Activated CD8-positive, alpha-beta T cell treated with anti-CD3 and anti-CD28 coated beads, Interleukin-2, amount 10 ng/mL, durations not matched to agents 7 days and 5 days (primary cell): Measurements from ENCODE around the gene MYO19. TPM values are rescaled to one million over a fixed set of nuclear protein-coding genes. Genes with fewer than 3 reads are reported as not detected.

Experiments used
- ATAC-seq: fragments of 150-1000 bp; cut with Tn5 transposase; one replicate; pipeline ENCODE4 v1.10.0; 2021; ENCODE audit warnings: moderate library complexity
- CTCF ChIA-PET: fragments of 350-600 bp; sonication (Branson Sonifier 250); formaldehyde crosslinking; loops from one replicate; lab custom pipeline; 2021; ENCODE audit warnings: antibody characterized with exemption; lab: Charles Lee
- POLR2A ChIA-PET: fragments of 350-600 bp; sonication (Branson Sonifier 250); formaldehyde crosslinking; loops from one replicate; lab custom pipeline; 2021; ENCODE audit warnings: antibody characterized with exemption; lab: Charles Lee
- DNase-seq: peaks from one replicate; pipeline ENCODE4 v3.0.0-alpha.2; 2020
- H3K27ac Mint-ChIP-seq: one replicate; pipeline ENCODE4 v1.8.0; 2021; ENCODE audit warnings: mild to moderate bottlenecking, mixed read lengths
- H3K27me3 Mint-ChIP-seq: one replicate; pipeline ENCODE4 v1.8.0; 2021; ENCODE audit warnings: low read depth, mixed read lengths
- H3K36me3 Mint-ChIP-seq: one replicate; pipeline ENCODE4 v1.8.0; 2021; ENCODE audit warnings: low read depth, mixed read lengths
- H3K4me1 Mint-ChIP-seq: one replicate; pipeline ENCODE4 v1.8.0; 2021; ENCODE audit warnings: low read depth, mixed read lengths
- H3K4me3 Mint-ChIP-seq: one replicate; pipeline ENCODE4 v1.8.0; 2021; ENCODE audit warnings: mild to moderate bottlenecking, mixed read lengths
- H3K9me3 Mint-ChIP-seq: one replicate; pipeline ENCODE4 v1.8.0; 2022; ENCODE audit warnings: mixed read lengths; ENCODE audit not compliant: insufficient read depth
- total RNA-seq, 2 experiments: library from RNA; stranded (reverse); gene quantifications; one replicate each; pipeline ENCODE4 v1.2.3, GENCODE V29; 2021

MYO19 gene
- total RNA-seq, 2 experiments from 2014 or later = 136 to 142 TPM

- ATAC-seq (no peak), DNase-seq (no peak)
- no peaks in the 10 kb centered on the region for H3K27me3 Mint-ChIP-seq
- no peaks in the 10 kb centered on the region for H3K9me3 Mint-ChIP-seq
- peaks cover 48% of the 10 kb centered on the region for H3K4me1 Mint-ChIP-seq
- peak overlapping the region; percentile 26 for H3K4me3 Mint-ChIP-seq
- peaks cover 56% of the 10 kb centered on the region for H3K36me3 Mint-ChIP-seq
- peak overlapping the region; percentile 53 for H3K27ac Mint-ChIP-seq
- ChIA-PET CTCF (interaction anchor here (0.7 kb wide), 1 partner anchor 18 kb away, joined by 4 read pairs; no protein-coding TSS in a partner anchor), POLR2A (no interaction called here)
Observed at GRCh38 chr17:36532435-36532975, 2.2 kb downstream of the MYO19 start.

GRCh38 chr17:36529121-36529520 is 5.5 kb downstream of the MYO19 start:
- no peaks in the 10 kb centered on the region for H3K9me3 Mint-ChIP-seq
- ATAC-seq (no peak), DNase-seq (no peak)
- no peak overlapping the region for H3K4me3 Mint-ChIP-seq
- H3K4me1 Mint-ChIP-seq = peaks cover 44% of the 10 kb centered on the region
- H3K27me3 Mint-ChIP-seq = no peaks in the 10 kb centered on the region
- POLR2A ChIA-PET = interaction anchor here (1.1 kb wide), 1 partner anchor 12 kb away, joined by 3 read pairs; no protein-coding TSS in a partner anchor
- H3K27ac Mint-ChIP-seq = no peak overlapping the region
- peaks cover 68% of the 10 kb centered on the region for H3K36me3 Mint-ChIP-seq
- CTCF ChIA-PET = no interaction called here

- H3K36me3 Mint-ChIP-seq = peaks cover 63% of the 10 kb centered on the region
- H3K9me3 Mint-ChIP-seq = no peaks in the 10 kb centered on the region
- no peak overlapping the region for H3K27ac Mint-ChIP-seq
Observed at GRCh38 chr17:36527621-36528250, 6.9 kb downstream of the MYO19 start.

GRCh38 chr17:36525888-36526287 is 8.8 kb downstream of the MYO19 start:
- DNase-seq (no peak), ATAC-seq (no peak)
- no peaks in the 10 kb centered on the region for H3K27me3 Mint-ChIP-seq
- H3K27ac Mint-ChIP-seq = no peak overlapping the region
- H3K36me3 Mint-ChIP-seq = peaks cover 60% of the 10 kb centered on the region
- CTCF ChIA-PET = interaction anchor here (3.3 kb wide), 1 partner anchor 8 kb away, joined by 10 read pairs; the partner anchor contains the start of genes MYO19 and PIGW
- no peaks in the 10 kb centered on the region for H3K9me3 Mint-ChIP-seq
- H3K4me1 Mint-ChIP-seq = peaks cover 21% of the 10 kb centered on the region
- POLR2A ChIA-PET = no interaction called here
- H3K4me3 Mint-ChIP-seq = no peak overlapping the region

More at GRCh38 chr17:36527621-36528250, 6.9 kb downstream of the MYO19 start:
- Mint-ChIP-seq H3K4me1 (peaks cover 32% of the 10 kb centered on the region), H3K4me3 (no peak overlapping the region), H3K27me3 (no peaks in the 10 kb centered on the region)
- ChIA-PET CTCF (no interaction called here), POLR2A (no interaction called here)
- no peak for ATAC-seq
- DNase-seq = no peak

- no peak for ATAC-seq
- H3K9me3 Mint-ChIP-seq = no peaks in the 10 kb centered on the region
- ChIA-PET CTCF (interaction anchor here (0.6 to 3.3 kb wide), 2 partner anchors 9 to 37 kb away, joined by 3 to 10 read pairs; partner anchors contain the start of genes MYO19 and PIGW), POLR2A (interaction anchor here (0.6 to 1.8 kb wide), 2 partner anchors 10 to 35 kb away, joined by 3 to 14 read pairs; partner anchors contain the start of genes MYO19 and PIGW)
- no peak overlapping the region for H3K4me3 Mint-ChIP-seq
- DNase-seq = no peak
- H3K4me1 Mint-ChIP-seq = peaks cover 21% of the 10 kb centered on the region
- H3K36me3 Mint-ChIP-seq = peaks cover 67% of the 10 kb centered on the region
- H3K27me3 Mint-ChIP-seq = no peaks in the 10 kb centered on the region
- no peak overlapping the region for H3K27ac Mint-ChIP-seq
Observed at GRCh38 chr17:36525113-36525512, 9.6 kb downstream of the MYO19 start.

DNA sequence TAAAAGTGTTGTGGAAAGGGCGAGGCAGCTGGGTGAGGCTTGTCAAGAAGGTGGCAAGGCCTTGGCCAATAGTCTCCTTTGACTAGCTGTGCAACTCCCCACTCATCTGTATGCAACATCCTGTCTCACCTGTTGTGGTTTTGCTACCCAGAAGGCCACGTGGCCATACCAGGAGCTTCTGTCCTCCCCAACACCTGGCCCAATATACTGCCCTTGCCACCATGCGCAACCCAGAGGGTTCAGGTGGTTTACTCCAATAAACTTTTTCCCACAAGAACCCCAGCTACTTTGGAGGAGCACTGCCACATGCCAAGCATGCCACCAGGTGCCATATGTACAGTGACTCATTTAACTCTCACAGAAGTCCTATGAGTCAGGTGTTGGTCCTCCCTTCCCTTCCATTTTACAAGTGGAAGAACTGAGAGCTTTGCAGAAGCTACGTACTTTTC is 10.2 kb downstream of the MYO19 start:
- no peaks in the 10 kb centered on the region for H3K9me3 Mint-ChIP-seq
- no peak for DNase-seq
- H3K4me3 Mint-ChIP-seq = no peak overlapping the region
- CTCF ChIA-PET = interaction anchor here (0.6 to 3.3 kb wide), 2 partner anchors 10 to 37 kb away, joined by 3 to 10 read pairs; partner anchors contain the start of genes MYO19 and PIGW
- no peaks in the 10 kb centered on the region for H3K27me3 Mint-ChIP-seq
- peaks cover 19% of the 10 kb centered on the region for H3K4me1 Mint-ChIP-seq
- peaks cover 69% of the 10 kb centered on the region for H3K36me3 Mint-ChIP-seq
- H3K27ac Mint-ChIP-seq = peak overlapping the region; percentile 41
- no peak for ATAC-seq
- POLR2A ChIA-PET = interaction anchor here (0.6 to 1.8 kb wide), 3 partner anchors 11 to 34 kb away, joined by 3 to 14 read pairs (median 5); partner anchors contain the start of genes GGNBP2, MYO19 and PIGW

- Mint-ChIP-seq H3K27ac (no peak overlapping the region), H3K4me3 (no peak overlapping the region), H3K4me1 (peaks cover 15% of the 10 kb centered on the region), H3K27me3 (no peaks in the 10 kb centered on the region), H3K36me3 (peaks cover 69% of the 10 kb centered on the region), H3K9me3 (no peaks in the 10 kb centered on the region)
- POLR2A ChIA-PET = no interaction called here
- CTCF ChIA-PET = interaction anchor here (3.3 kb wide), 1 partner anchor 11 kb away, joined by 10 read pairs; the partner anchor contains the start of genes MYO19 and PIGW
- ATAC-seq (no peak), DNase-seq (no peak)
Observed at GRCh38 chr17:36523113-36523512, 11.6 kb downstream of the MYO19 start.

GRCh38 chr17:36515837-36516236 is 18.8 kb downstream of the MYO19 start:
- Mint-ChIP-seq H3K9me3 (no peaks in the 10 kb centered on the region), H3K4me1 (no peaks in the 10 kb centered on the region), H3K36me3 (peaks cover 51% of the 10 kb centered on the region), H3K27ac (no peak overlapping the region), H3K27me3 (no peaks in the 10 kb centered on the region), H3K4me3 (no peak overlapping the region)
- CTCF ChIA-PET = interaction anchor here (1.5 kb wide), 1 partner anchor 19 kb away, joined by 5 read pairs; the partner anchor contains the start of genes MYO19 and PIGW
- POLR2A ChIA-PET = interaction anchor here (1.8 kb wide), 1 partner anchor 20 kb away, joined by 5 read pairs; no protein-coding TSS in a partner anchor
- DNase-seq = no peak
- ATAC-seq = no peak

DNA sequence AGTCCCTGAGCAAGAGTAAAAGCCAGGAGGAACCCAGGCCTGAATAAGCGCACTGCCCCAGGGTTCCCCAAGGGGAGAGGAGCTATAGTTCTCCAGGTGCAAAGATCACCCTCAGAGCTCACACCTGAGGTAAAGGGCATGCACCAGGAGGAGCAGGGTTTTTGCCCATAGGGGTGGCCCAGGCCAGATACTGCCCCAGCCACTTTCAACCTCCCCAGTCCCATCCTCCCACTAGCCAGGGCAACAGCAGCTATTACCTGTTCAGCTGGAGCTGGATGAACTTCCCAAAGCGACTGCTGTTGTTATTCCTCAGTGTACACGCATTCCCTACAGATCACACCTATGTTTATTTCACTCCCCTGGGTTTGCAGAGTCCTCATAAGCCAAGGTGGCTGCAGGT is 19.8 kb downstream of the MYO19 start:
- H3K4me3 Mint-ChIP-seq = no peak overlapping the region
- no peaks in the 10 kb centered on the region for H3K4me1 Mint-ChIP-seq
- no peak overlapping the region for H3K27ac Mint-ChIP-seq
- ChIA-PET POLR2A (interaction anchor here (0.7 to 1.8 kb wide), 2 partner anchors 15 to 21 kb away, joined by 3 to 5 read pairs; no protein-coding TSS in a partner anchor), CTCF (interaction anchor here (1.0 kb wide), 1 partner anchor 17 kb away, joined by 4 read pairs; no protein-coding TSS in a partner anchor)
- no peaks in the 10 kb centered on the region for H3K9me3 Mint-ChIP-seq
- no peak for DNase-seq
- no peak for ATAC-seq
- H3K36me3 Mint-ChIP-seq = peaks cover 49% of the 10 kb centered on the region
- no peaks in the 10 kb centered on the region for H3K27me3 Mint-ChIP-seq

DNA sequence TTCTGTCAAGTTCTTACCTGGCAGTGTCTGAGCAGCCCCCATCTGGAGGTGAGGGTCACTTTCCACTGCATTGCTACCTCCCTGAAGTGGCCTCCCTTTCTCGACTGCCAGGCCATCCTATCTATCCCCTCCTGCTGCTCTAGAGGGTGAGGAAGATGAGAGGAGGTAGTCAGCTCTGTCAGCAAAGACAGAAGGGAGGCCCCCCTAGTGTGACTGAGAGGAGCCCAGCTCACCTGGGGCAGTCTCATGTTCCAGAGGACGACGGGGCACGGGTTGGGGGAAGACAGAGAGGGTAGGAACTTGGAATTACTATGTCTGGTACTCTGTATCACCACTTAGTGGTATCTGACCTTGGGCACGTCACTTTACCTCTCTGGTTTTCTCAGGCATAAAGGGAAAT is 22.0 kb downstream of the MYO19 start:
- Mint-ChIP-seq H3K27me3 (no peaks in the 10 kb centered on the region), H3K27ac (no peak overlapping the region), H3K9me3 (no peaks in the 10 kb centered on the region), H3K36me3 (peaks cover 52% of the 10 kb centered on the region), H3K4me1 (no peaks in the 10 kb centered on the region), H3K4me3 (no peak overlapping the region)
- ATAC-seq (no peak), DNase-seq (no peak)
- POLR2A ChIA-PET = no interaction called here
- CTCF ChIA-PET = no interaction called here

- CTCF ChIA-PET = no interaction called here
- DNase-seq (no peak), ATAC-seq (no peak)
- POLR2A ChIA-PET = no interaction called here
- Mint-ChIP-seq H3K27ac (no peak overlapping the region), H3K9me3 (no peaks in the 10 kb centered on the region), H3K4me1 (no peaks in the 10 kb centered on the region), H3K4me3 (no peak overlapping the region), H3K27me3 (no peaks in the 10 kb centered on the region), H3K36me3 (peaks cover 54% of the 10 kb centered on the region)
Observed at GRCh38 chr17:36511216-36511615, 23.5 kb downstream of the MYO19 start.

- Mint-ChIP-seq H3K9me3 (no peaks in the 10 kb centered on the region), H3K4me1 (no peaks in the 10 kb centered on the region), H3K27ac (no peak overlapping the region), H3K4me3 (no peak overlapping the region), H3K27me3 (no peaks in the 10 kb centered on the region), H3K36me3 (peaks cover 59% of the 10 kb centered on the region)
- ChIA-PET POLR2A (no interaction called here), CTCF (no interaction called here)
- ATAC-seq (no peak), DNase-seq (no peak)
Observed at GRCh38 chr17:36510636-36511035, 24.0 kb downstream of the MYO19 start.
